Measurements from ENCODE around the gene TMUB1.

DNA sequence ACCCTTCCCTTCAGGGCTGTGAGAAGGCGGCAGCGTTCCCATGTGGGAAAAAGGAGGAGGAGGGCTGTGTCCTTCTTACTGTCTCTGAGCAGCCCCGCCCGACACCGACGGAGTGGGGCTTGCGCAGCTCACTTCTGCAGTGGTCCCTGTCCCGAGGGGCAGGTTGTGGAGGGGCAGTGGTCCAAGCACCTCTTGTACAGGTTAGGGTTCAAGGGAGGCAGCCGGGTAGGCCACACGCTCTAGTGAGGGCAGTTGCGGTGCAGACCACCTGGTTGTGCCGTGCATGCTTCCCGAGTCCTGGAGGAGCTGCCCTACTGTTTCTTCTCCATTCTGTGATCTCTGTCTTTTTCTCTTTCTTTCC is 35.7 kb upstream of the TMUB1 start:
- TF ChIP-seq CTCF (IDR thresholded peaks at IDR 0.05) (no peak), POLR2A (IDR thresholded peaks at IDR 0.05) (no peak)

All from lower leg skin (tissue), 3 donors.